Psoas muscle (tissue), 8 donors: ENCODE data around the gene EGR1. TPM values are rescaled to one million over a fixed set of nuclear protein-coding genes. Genes with fewer than 3 reads are reported as not detected.

ENCODE experiments used
- ATAC-seq, 4 donors: fragments of 200-7000 bp; cut with Tn5 transposase; one replicate each; pipeline ENCODE4 v1.9.1; 2020; ENCODE audit warnings: moderate library complexity in 3 of 4, mild to moderate bottlenecking in 2 of 4
- DNase-seq, 2 donors: peaks; one replicate each; pipeline ENCODE4 v3.0.0-alpha.2; 2020
- H3K27ac ChIP-seq: fragments of 200-600 bp; one replicate; pipeline ENCODE4 v1.8.0; 2022
- H3K27me3 ChIP-seq, 3 donors: fragments of 200-600 bp in 1 of 3; one replicate each; pipeline versions ENCODE4 v1.6.1 to v1.8.0; 2013 to 2022; ENCODE audit warnings: low read length in 2 of 3, mild to moderate bottlenecking in 2 of 3, moderate library complexity in 1 of 3; ENCODE audit not compliant: insufficient read depth in 3 of 3
- H3K36me3 ChIP-seq, 2 donors: fragments of 200-600 bp in 1 of 2; one replicate each; pipeline versions ENCODE4 v1.6.1 to v1.8.0; 2013 to 2022; ENCODE audit warnings: low read depth in 1 of 2, mild to moderate bottlenecking in 1 of 2, moderate library complexity in 1 of 2; ENCODE audit not compliant: insufficient read depth in 1 of 2
- H3K4me1 ChIP-seq: fragments of 200-600 bp; one replicate; pipeline ENCODE4 v1.8.0; 2022
- H3K4me3 ChIP-seq: fragments of 200-600 bp; one replicate; pipeline ENCODE4 v1.8.0; 2022; ENCODE audit warnings: mild to moderate bottlenecking
- H3K9me3 ChIP-seq: fragments of 200-600 bp; one replicate; pipeline ENCODE4 v1.8.0; 2022
- CTCF ChIP-seq: fragments of 200-600 bp; IDR thresholded peaks from one replicate; pipeline ENCODE4 v1.8.0; 2022; ENCODE audit warnings: antibody characterized with exemption
- WGBS, 3 donors: extraction: QIAGEN DNeasy Blood & Tissue Kit; methylation state at CpG; one replicate each; pipeline versions ENCODE4 v1.1.6 to v1.1.7; 2013; 5-methylcytosine and 5-hydroxymethylcytosine counted together
- intact Hi-C, 2 donors: fragments of 100-400 bp; cut with DNase I; formaldehyde crosslinking; loops; one replicate each; pipeline versions ENCODE4 v1.11.0 to v1.14.2; 2022
- polyA plus RNA-seq, 3 donors: library from polyadenylated mRNA; stranded (reverse); fragments of 200-250 nt; gene quantifications; one replicate each; pipeline ENCODE4 v1.2.3, GENCODE V29; 2013
- total RNA-seq, 4 donors: library from RNA; stranded (reverse); fragmentation: NEBNext Ultra II Directional in 2 of 4; extraction: Animal tissue kit (Norgen Biotek cat#: 25700) in 2 of 4; gene quantifications; one replicate each; pipeline versions ENCODE4 v1.2.1 to v1.2.4, GENCODE V29; 2021 to 2023
- donor health status: healthy with polysubstance abuse.
- donor health status: DM: no; HTN: no; CAD: no; lungs with moderate emphysema.
- donor health status: Bipolar disorder and iron deficiency.
- donor health status: healthy.
- donor health status: DM: yes; HTN: yes; CAD: no.
- donor health status: DM: no; HTN: no; CAD: no.
- donor health status: DM: no; HTN: no; CAD: no.
- donor health status: DM: yes; HTN: yes; CAD: no.

The EGR1 gene
- total and polyA plus RNA-seq, 7 donors = 10.0 to 171 (median 34.8) TPM

GRCh38 chr5:138452720-138453119, 12.6 kb upstream of the EGR1 start:
- intact Hi-C loops = loop anchor here in 1 of 2 donors (5.0 kb wide), 1 partner anchor 95 kb away; no protein-coding TSS in a partner anchor
- peak in 1 of 2 donors; percentile 32 for DNase-seq

DNA sequence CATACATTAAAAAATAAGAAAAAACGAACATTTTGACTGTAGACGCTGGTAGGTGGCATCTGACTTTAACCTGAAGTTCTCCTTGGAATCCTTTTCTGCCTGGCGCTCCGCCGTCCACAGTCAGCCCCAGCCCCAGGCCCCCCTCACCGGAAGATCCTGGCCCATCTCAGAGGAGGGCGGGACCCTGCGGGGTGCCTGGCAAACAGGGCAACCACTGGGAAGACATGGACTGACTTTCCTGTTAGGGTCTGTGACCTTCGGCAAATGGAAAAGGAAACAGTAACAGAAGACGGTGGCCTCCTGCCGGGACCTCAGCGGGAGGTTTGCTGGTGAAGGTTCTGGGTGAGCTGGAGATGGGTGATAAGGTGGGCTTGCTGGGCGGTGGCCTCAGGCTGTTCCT, 11.7 kb upstream of the EGR1 start:
- no peaks in the 10 kb centered on the region for H3K4me1 ChIP-seq
- H3K27me3 ChIP-seq = no peaks in the 10 kb centered on the region
- no peaks in the 10 kb centered on the region for H3K9me3 ChIP-seq
- TF ChIP-seq CTCF = no peak
- no peak overlapping the region for H3K27ac ChIP-seq
- H3K36me3 ChIP-seq = no peaks in the 10 kb centered on the region
- no peak overlapping the region for H3K4me3 ChIP-seq
- DNase-seq (peak; percentile 2 to 30), ATAC-seq (no peak)
- intact Hi-C loops = loop anchor here in 1 of 2 donors (5.0 kb wide), 1 partner anchor 94 kb away; no protein-coding TSS in a partner anchor
- WGBS, 3 donors = 86 to 92% (median 92%) methylated on average over 13 of the region's 13 CpGs

More at GRCh38 chr5:138452720-138453119, 12.6 kb upstream of the EGR1 start:
- Histone ChIP-seq H3K36me3 (no peaks in the 10 kb centered on the region), H3K9me3 (no peaks in the 10 kb centered on the region), H3K4me3 (no peak overlapping the region), H3K4me1 (no peaks in the 10 kb centered on the region), H3K27ac (no peak overlapping the region), H3K27me3 (no peaks in the 10 kb centered on the region)
- no peak for ATAC-seq
- no peak for TF ChIP-seq CTCF
- WGBS, 3 donors = 91 to 96% (median 94%) methylated on average over 6 of the region's 6 CpGs

GRCh38 chr5:138454121-138454520, 11.2 kb upstream of the EGR1 start:
- H3K27ac ChIP-seq = no peak overlapping the region
- no peak for TF ChIP-seq CTCF
- H3K27me3 ChIP-seq = no peaks in the 10 kb centered on the region
- no peaks in the 10 kb centered on the region for H3K36me3 ChIP-seq
- no peak overlapping the region for H3K4me3 ChIP-seq
- H3K9me3 ChIP-seq = no peaks in the 10 kb centered on the region
- H3K4me1 ChIP-seq = no peaks in the 10 kb centered on the region
- ATAC-seq = no peak
- intact Hi-C loops = loop anchor here in 1 of 2 donors (5.0 kb wide), 1 partner anchor 93 kb away; no protein-coding TSS in a partner anchor
- DNase-seq = peak in 1 of 2 donors; percentile 42
- 84 to 93% (median 89%) methylated on average over 8 of the region's 8 CpGs for WGBS, 3 donors

DNA sequence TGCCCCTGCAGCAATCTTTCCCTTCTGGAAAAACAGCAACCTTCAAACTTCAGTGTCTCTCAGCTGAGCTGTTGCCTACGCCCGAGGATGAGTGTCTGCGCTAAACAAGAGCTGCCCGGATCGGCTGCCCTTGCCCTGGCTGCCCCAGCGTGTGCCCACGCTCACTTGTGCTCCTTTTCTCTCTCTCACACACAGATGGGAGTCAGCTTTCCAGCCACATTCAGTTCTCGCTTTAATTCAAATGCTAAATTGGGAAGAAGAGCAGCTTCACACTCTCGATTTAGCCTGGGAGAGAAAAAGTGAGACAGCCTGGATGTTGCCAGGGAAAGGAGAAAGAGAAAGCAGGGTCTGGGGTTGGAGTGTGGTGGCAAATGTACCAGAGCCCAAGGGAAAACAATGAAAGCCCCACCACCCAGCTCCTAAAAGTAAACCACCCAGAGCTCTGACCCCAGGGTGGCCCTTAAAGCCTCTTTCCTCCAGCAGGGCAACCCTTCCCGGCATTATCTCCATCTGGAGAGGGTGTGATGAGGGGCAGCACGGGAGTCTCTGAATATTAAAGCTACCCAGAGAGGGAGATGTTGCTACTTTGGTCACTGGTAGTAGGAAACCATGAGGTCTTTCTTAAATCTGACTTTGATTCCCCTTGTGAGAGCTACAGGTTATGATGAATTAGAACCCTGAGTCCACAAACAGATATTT, 9.9 kb upstream of the EGR1 start:
- H3K27me3 ChIP-seq = no peaks in the 10 kb centered on the region
- no peak overlapping the region for H3K4me3 ChIP-seq
- intact Hi-C loops = no loop called here
- H3K27ac ChIP-seq = no peak overlapping the region
- H3K36me3 ChIP-seq = no peaks in the 10 kb centered on the region
- DNase-seq (no peak), ATAC-seq (no peak)
- no peak for TF ChIP-seq CTCF
- no peaks in the 10 kb centered on the region for H3K4me1 ChIP-seq
- H3K9me3 ChIP-seq = no peaks in the 10 kb centered on the region
- WGBS, 3 donors = 56 to 70% (median 59%) methylated on average over 11 of the region's 11 CpGs
